ENCODE measurements around the gene MRPL52.
A peak's percentile ranks its signal among the peaks of the same experiment; 100 is the strongest.
"Not testable (repeated sequence)": the region's sequence is repeated elsewhere in the genome, so short reads cannot be mapped to it uniquely, and the experiment has no call there.

The MRPL52 gene

GRCh38 chr14:22811722-22812121 is 18.0 kb upstream of the MRPL52 start:
- no peak for DNase-seq

GRCh38 chr14:22812744-22813143 is 16.9 kb upstream of the MRPL52 start:
- no peak for DNase-seq

GRCh38 chr14:22813145-22813544 is 16.5 kb upstream of the MRPL52 start:
- DNase-seq: no peak

GRCh38 chr14:22814373-22814772 is 15.3 kb upstream of the MRPL52 start:
- no peak for DNase-seq

- no peak for DNase-seq
Measured at GRCh38 chr14:22814941-22815713, 14.6 kb upstream of the MRPL52 start, which contains the start of gene SLC7A7. TSS of gene SLC7A7 (minus strand) at chr14:22815435. CDS start at chr14:22813398, 2,037 bp downstream.

GRCh38 chr14:22819151-22819988 is 10.3 kb upstream of the MRPL52 start:
- DNase-seq: no peak

- no peak for DNase-seq
Measured at GRCh38 chr14:22820731-22821130, 9.0 kb upstream of the MRPL52 start.

GRCh38 chr14:22821193-22822015 is 8.3 kb upstream of the MRPL52 start:
- no peak for DNase-seq

- DNase-seq: no peak
Measured at GRCh38 chr14:22822016-22822570, 7.6 kb upstream of the MRPL52 start.

GRCh38 chr14:22822571-22823098 is 7.1 kb upstream of the MRPL52 start:
- peak; percentile 57 to 67 for DNase-seq

- no peak for DNase-seq
Measured at GRCh38 chr14:22824711-22825359, 4.9 kb upstream of the MRPL52 start.

- DNase-seq: not testable (repeated sequence)
Measured at GRCh38 chr14:22829076-22829660, 519 bp upstream of the MRPL52 start.

- no peak for DNase-seq
Measured at GRCh38 chr14:22830443-22831010, 840 bp downstream of the MRPL52 start.

GRCh38 chr14:22835505-22835904 is 5.8 kb downstream of the MRPL52 start:
- no peak for DNase-seq

GRCh38 chr14:22836301-22837113 is 6.8 kb downstream of the MRPL52 start, which contains the start of gene MMP14:
TSS of gene MMP14 (plus strand) at chr14:22836585. CDS start at chr14:22836818, 233 bp downstream.
- DNase-seq: no peak

- no peak for DNase-seq
Measured at GRCh38 chr14:22837114-22837749, 7.5 kb downstream of the MRPL52 start.

- no peak for DNase-seq
Measured at GRCh38 chr14:22837750-22838538, 8.3 kb downstream of the MRPL52 start.

GRCh38 chr14:22838631-22839041 is 8.9 kb downstream of the MRPL52 start:
- DNase-seq: no peak

All from activated CD4-positive, alpha-beta T cell treated with anti-CD3 and anti-CD28 coated beads for 4 hours (primary cell).